Measurements from ENCODE around the gene BCL11A.

GRCh38 chr2:60486067-60486466 is 67.4 kb downstream of the BCL11A start:
- TF ChIP-seq EZH2 (IDR thresholded peaks at IDR 0.05) (no peak), POLR2AphosphoS5 (IDR thresholded peaks at IDR 0.05; ENCODE audit: borderline replicate concordance, low read depth, low read length) (no peak), FOXP2 (optimal IDR thresholded peaks at IDR 0.05; ENCODE audit: control extremely low read depth, extremely low read length, insufficient read depth) (no peak)

Measured in SK-N-MC (cell line).